Measurements from ENCODE around the gene CALM3.

GRCh38 chr19:46629546-46630025 lies 28.5 kb downstream of the CALM3 start:
- no peak for TF ChIP-seq CTCF (IDR thresholded peaks at IDR 0.05; ENCODE audit: poor library complexity)
- no peak for TF ChIP-seq EZH2 (IDR thresholded peaks at IDR 0.05; ENCODE audit: borderline replicate concordance)
